ENCODE data around the gene LRRC43. TPM values are rescaled to one million over a fixed set of nuclear protein-coding genes. Genes with fewer than 3 reads are reported as not detected.

LRRC43 gene
- total RNA-seq, 1 experiment from 2014 or later, result not detected

GRCh38 chr12:122216445-122216844, 33.5 kb downstream of the LRRC43 start:
- DNase-seq (ENCODE audit: low spot score), result no peak

GRCh38 chr12:122225683-122226365, 42.9 kb downstream of the LRRC43 start, which contains the start of gene DIABLO:
Gene DIABLO (minus strand): TSS chr12:122226052. CDS start chr12:122226014, 38 bp downstream.
- peak; percentile 98 for DNase-seq (ENCODE audit: low spot score)

- no peak for DNase-seq (ENCODE audit: low spot score)
Observed at GRCh38 chr12:122226366-122227125, 43.6 kb downstream of the LRRC43 start.

- DNase-seq (ENCODE audit: low spot score), result no peak
Observed at GRCh38 chr12:122227341-122227740, 44.4 kb downstream of the LRRC43 start.

- DNase-seq (ENCODE audit: low spot score), result no peak
Observed at GRCh38 chr12:122228092-122228491, 45.2 kb downstream of the LRRC43 start.

- DNase-seq (ENCODE audit: low spot score), result no peak
Observed at GRCh38 chr12:122230798-122231197, 47.9 kb downstream of the LRRC43 start.

GRCh38 chr12:122232691-122233090, 49.8 kb downstream of the LRRC43 start:
- DNase-seq (ENCODE audit: low spot score), result no peak

- no peak for DNase-seq (ENCODE audit: low spot score)
Observed at GRCh38 chr12:122235741-122236140, 52.8 kb downstream of the LRRC43 start.

- DNase-seq (ENCODE audit: low spot score), result no peak
Observed at GRCh38 chr12:122238861-122239260, 55.9 kb downstream of the LRRC43 start.

GRCh38 chr12:122243965-122244364, 61.0 kb downstream of the LRRC43 start:
- no peak for DNase-seq (ENCODE audit: low spot score)

GRCh38 chr12:122244565-122245371, 61.8 kb downstream of the LRRC43 start:
- DNase-seq (ENCODE audit: low spot score), result no peak

GRCh38 chr12:122245553-122245952, 62.6 kb downstream of the LRRC43 start:
- no peak for DNase-seq (ENCODE audit: low spot score)

GRCh38 chr12:122250047-122250446, 67.1 kb downstream of the LRRC43 start:
- no peak for DNase-seq (ENCODE audit: low spot score)

GRCh38 chr12:122250536-122250935, 67.6 kb downstream of the LRRC43 start:
- no peak for DNase-seq (ENCODE audit: low spot score)

Other genes starting within 250 kb of the LRRC43 start
- gene BCL7A, start 161.2 kb upstream of the LRRC43 start, total RNA-seq (2014; rRNA removed; shearing (Covaris generic)), result 6.9 and 7.6 TPM in 2 replicates
- gene MLXIP, start 104.4 kb upstream of the LRRC43 start, total RNA-seq (2014; rRNA removed; shearing (Covaris generic)), result 5.4 and 10.1 TPM in 2 replicates
- not detected in 2 replicates for gene IL31, start 8.9 kb upstream of the LRRC43 start, total RNA-seq (2014; rRNA removed; shearing (Covaris generic))
- 0.22 and 3.7 TPM in 2 replicates for gene B3GNT4, start 20.6 kb downstream of the LRRC43 start, total RNA-seq (2014; rRNA removed; shearing (Covaris generic))
- gene DIABLO, start 42.9 kb downstream of the LRRC43 start, total RNA-seq (2014; rRNA removed; shearing (Covaris generic)), result 73.7 and 90.8 TPM in 2 replicates
- gene VPS33A, start 83.4 kb downstream of the LRRC43 start, total RNA-seq (2014; rRNA removed; shearing (Covaris generic)), result 28.0 and 33.1 TPM in 2 replicates
- 52.0 and 58.5 TPM in 2 replicates for gene CLIP1, start 239.5 kb downstream of the LRRC43 start, total RNA-seq (2014; rRNA removed; shearing (Covaris generic))